ENCODE results near the gene SDK2.

- no peak for TF ChIP-seq CTCF (IDR thresholded peaks at IDR 0.05)
- TF ChIP-seq POLR2A (IDR thresholded peaks at IDR 0.05): no peak
Measured at GRCh38 chr17:73503560-73503959, 140.7 kb downstream of the SDK2 start.

Data from Peyer's patch (tissue), 4 donors.